ENCODE data around the gene CCNJL.
"Not testable (repeated sequence)": the region's sequence is repeated elsewhere in the genome, so short reads cannot be mapped to it uniquely, and the experiment has no call there.

The CCNJL gene

DNA sequence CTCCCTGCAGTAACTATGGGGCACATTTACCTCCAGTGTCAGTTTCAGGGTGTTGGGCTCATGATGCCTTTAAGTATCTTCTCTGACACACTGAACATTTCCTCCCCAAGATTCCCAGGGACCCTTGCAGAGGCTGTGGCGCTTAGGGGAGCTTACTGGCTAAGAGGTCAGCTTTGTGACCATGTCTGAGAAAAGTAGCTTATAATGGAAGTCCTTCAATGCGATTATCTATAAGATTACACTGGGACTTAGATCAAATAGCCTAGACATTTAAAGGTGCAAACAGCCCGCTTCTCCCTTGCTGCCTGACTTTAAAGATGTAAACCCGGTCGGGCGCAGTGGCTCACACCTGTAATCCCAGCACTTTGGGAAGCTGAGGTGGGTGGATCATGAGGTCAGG, 57.7 kb downstream of the CCNJL start:
- Histone ChIP-seq H3K27me3 (ENCODE audit: insufficient read depth, low read depth, severe bottlenecking) (no peaks in the 10 kb centered on the region), H3K36me3 (peaks cover 22% of the 10 kb centered on the region), H3K4me3 (ENCODE audit: low read depth, low read length) (no peak overlapping the region), H3K27ac (no peak overlapping the region), H3K9me3 (ENCODE audit: severe bottlenecking) (no peaks in the 10 kb centered on the region)
- peak; percentile 79 for DNase-seq
- TF ChIP-seq, protein P1, sequence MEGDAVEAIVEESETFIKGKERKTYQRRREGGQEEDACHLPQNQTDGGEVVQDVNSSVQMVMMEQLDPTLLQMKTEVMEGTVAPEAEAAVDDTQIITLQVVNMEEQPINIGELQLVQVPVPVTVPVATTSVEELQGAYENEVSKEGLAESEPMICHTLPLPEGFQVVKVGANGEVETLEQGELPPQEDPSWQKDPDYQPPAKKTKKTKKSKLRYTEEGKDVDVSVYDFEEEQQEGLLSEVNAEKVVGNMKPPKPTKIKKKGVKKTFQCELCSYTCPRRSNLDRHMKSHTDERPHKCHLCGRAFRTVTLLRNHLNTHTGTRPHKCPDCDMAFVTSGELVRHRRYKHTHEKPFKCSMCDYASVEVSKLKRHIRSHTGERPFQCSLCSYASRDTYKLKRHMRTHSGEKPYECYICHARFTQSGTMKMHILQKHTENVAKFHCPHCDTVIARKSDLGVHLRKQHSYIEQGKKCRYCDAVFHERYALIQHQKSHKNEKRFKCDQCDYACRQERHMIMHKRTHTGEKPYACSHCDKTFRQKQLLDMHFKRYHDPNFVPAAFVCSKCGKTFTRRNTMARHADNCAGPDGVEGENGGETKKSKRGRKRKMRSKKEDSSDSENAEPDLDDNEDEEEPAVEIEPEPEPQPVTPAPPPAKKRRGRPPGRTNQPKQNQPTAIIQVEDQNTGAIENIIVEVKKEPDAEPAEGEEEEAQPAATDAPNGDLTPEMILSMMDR (IDR thresholded peaks at IDR 0.05; ENCODE audit: low read depth, low read length), result no peak

DNA sequence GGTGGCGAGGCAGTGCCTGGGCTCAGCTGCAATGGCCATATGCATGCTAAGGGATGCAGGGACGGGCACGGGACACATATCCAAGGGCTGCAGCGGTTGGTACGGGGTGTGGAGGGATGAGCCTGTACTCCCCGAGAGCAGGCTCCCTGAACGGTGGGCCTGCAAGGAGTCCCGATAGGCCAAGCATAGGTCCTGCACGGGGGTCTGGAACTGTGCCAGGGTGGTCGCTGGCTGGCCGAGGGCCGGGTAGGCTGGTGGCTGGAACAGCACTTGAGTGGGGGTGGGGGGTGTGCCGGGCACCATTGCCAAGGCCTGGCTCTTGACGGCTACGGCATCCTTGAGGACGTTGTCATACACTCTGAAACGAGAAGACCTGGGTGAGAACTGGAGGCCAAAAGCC, 58.9 kb downstream of the CCNJL start:
- TF ChIP-seq, protein P1 (IDR thresholded peaks at IDR 0.05; ENCODE audit: low read depth, low read length), result no peak
- Histone ChIP-seq H3K4me3 (ENCODE audit: low read depth, low read length) (no peak overlapping the region), H3K9me3 (ENCODE audit: severe bottlenecking) (no peaks in the 10 kb centered on the region), H3K27me3 (ENCODE audit: insufficient read depth, low read depth, severe bottlenecking) (no peaks in the 10 kb centered on the region), H3K27ac (no peak overlapping the region), H3K36me3 (peaks cover 22% of the 10 kb centered on the region)
- no peak for DNase-seq

DNA sequence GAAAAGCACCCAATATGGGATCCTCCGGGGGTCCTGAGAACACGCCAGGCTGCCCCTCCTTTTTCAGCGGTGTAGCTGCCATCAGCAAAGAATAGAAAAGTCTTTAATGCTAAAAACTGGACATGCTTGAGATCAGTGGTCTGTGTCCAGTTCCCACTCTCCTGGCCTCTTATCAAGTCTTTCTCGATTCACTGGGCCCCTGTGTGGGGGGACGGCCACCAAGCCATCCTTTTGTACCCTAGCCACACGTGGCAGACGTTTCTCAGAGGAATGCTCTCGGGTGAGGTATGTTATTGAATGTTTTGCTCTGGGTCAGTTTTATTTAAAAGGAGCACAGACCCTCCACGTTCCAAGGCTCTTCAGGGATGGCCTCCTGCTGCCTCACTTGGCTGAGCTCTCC, 59.4 kb downstream of the CCNJL start:
- no peak for DNase-seq
- Histone ChIP-seq H3K27me3 (ENCODE audit: insufficient read depth, low read depth, severe bottlenecking) (no peaks in the 10 kb centered on the region), H3K4me3 (ENCODE audit: low read depth, low read length) (no peak overlapping the region), H3K36me3 (peaks cover 22% of the 10 kb centered on the region), H3K9me3 (ENCODE audit: severe bottlenecking) (no peaks in the 10 kb centered on the region), H3K27ac (no peak overlapping the region)
- TF ChIP-seq, protein P1 (IDR thresholded peaks at IDR 0.05; ENCODE audit: low read depth, low read length), result no peak

DNA sequence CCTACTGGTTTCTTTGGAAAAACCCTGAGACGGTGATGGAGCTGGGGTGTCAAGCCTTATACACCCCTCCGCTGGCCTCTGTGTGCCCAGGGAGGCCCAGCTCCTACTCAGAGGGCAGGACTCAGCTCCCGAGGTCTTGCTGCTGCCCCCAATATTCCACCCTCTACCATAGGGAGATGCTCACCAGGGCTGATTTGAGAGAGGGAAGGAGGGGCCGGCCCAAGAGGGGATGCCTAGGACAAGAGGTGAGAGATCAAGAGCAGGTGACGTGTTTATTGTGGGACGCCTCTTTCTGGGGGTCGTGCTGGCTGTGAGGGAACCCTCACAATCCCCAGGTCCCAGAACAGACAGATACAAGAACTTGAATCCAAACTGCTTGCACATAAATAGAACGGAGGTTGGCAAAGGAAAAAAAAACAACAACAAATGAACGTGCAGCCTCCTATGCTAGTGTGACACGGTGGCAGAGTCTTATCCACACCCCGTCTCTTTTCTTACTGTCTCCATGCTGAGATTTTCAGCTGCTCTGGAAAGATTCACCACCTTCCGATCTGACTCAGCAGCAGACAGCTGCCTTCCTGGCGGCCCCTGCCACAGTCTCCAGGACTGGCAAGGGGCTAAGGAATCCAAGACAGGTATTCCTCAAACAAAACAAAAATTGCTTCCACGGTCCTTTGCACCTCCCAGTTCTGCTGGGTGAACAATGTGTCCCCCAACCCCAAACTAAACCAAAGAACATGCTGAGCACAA, 60.8 kb downstream of the CCNJL start:
- no peak overlapping the region for H3K27ac ChIP-seq
- no peak for DNase-seq
- no peaks in the 10 kb centered on the region for H3K9me3 ChIP-seq (ENCODE audit: severe bottlenecking)
- H3K27me3 ChIP-seq (ENCODE audit: insufficient read depth, low read depth, severe bottlenecking), result no peaks in the 10 kb centered on the region
- peaks cover 22% of the 10 kb centered on the region for H3K36me3 ChIP-seq
- TF ChIP-seq, protein P1 (IDR thresholded peaks at IDR 0.05; ENCODE audit: low read depth, low read length), result no peak
- H3K4me3 ChIP-seq (ENCODE audit: low read depth, low read length), result no peak overlapping the region

DNA sequence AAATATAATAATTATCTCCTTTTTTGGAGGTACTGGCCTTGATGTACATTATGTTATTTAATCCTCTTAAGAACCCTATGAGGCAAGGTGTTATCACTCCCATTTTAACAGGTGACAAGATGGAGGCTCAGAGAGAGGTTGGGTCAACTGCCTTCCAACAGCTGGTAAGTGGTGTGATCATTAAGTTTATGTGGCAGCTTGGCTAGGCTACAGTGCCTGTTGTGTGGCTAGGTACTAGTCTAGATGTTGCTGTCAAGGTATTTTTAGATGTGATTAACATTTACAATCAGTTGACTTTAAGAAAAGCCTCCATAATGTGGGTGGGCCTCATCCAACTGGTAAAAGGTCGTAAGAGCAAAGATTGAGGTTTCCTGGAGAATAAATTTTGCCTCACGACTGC, 61.5 kb downstream of the CCNJL start:
- no peak for DNase-seq
- Histone ChIP-seq H3K9me3 (ENCODE audit: severe bottlenecking) (no peaks in the 10 kb centered on the region), H3K27me3 (ENCODE audit: insufficient read depth, low read depth, severe bottlenecking) (no peaks in the 10 kb centered on the region), H3K4me3 (ENCODE audit: low read depth, low read length) (no peak overlapping the region), H3K27ac (no peak overlapping the region), H3K36me3 (peaks cover 22% of the 10 kb centered on the region)
- TF ChIP-seq, protein P1 (IDR thresholded peaks at IDR 0.05; ENCODE audit: low read depth, low read length), result no peak

DNA sequence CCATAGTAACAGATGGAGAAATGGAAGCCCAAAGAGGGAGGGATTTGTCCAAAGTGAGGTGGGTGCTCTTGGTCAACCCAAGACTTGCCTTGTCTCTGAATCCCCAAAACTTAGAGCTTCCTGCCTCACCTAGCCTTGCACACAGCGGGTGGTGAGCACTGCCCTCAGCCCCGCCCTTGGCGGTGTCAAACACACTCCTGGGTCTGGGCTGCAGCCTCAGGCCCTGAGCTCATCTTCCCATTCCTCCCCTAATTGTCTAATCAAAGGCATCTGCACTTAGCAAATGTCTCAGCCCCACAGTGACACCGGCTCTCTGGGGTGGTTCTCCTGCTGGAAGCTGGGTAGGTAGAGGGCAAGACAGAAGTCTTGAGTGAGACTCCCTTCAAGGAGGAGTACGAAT, 62.1 kb downstream of the CCNJL start:
- Histone ChIP-seq H3K27me3 (ENCODE audit: insufficient read depth, low read depth, severe bottlenecking) (no peaks in the 10 kb centered on the region), H3K9me3 (ENCODE audit: severe bottlenecking) (no peaks in the 10 kb centered on the region), H3K4me3 (ENCODE audit: low read depth, low read length) (no peak overlapping the region), H3K27ac (no peak overlapping the region), H3K36me3 (peaks cover 22% of the 10 kb centered on the region)
- DNase-seq, result no peak
- TF ChIP-seq, protein P1 (IDR thresholded peaks at IDR 0.05; ENCODE audit: low read depth, low read length), result no peak

DNA sequence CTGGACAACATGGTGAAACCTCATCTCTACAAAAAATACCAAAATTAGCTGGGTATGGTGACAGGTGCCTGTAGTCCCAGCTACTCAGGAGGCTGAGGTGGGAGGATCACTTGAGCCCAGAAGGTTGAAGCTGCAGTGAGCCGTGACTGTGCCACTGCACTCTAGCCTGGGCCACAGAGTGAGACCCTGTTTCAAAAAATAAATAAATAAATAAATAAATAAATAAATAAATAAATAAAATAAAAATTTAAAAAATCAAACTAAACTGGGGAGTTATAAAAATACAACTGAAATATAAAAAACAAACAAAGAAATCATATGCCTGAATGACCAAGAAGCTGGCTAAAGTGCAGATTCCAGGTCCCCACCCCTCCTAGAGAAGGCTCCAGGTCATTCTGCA, 62.8 kb downstream of the CCNJL start:
- H3K27me3 ChIP-seq (ENCODE audit: insufficient read depth, low read depth, severe bottlenecking); H3K27ac ChIP-seq; DNase-seq; H3K9me3 ChIP-seq (ENCODE audit: severe bottlenecking); H3K4me3 ChIP-seq (ENCODE audit: low read depth, low read length): not testable (repeated sequence)
- peaks cover 22% of the 10 kb centered on the region for H3K36me3 ChIP-seq
